Measurements from ENCODE around the gene VSTM2L. TPM values are rescaled to one million over a fixed set of nuclear protein-coding genes. Genes with fewer than 3 reads are reported as not detected.

VSTM2L gene
- total and polyA plus RNA-seq, 8 donors, result 1.1 to 10.1 (median 2.8) TPM

- no peak for TF ChIP-seq CTCF (IDR thresholded peaks at IDR 0.05)
Measured at GRCh38 chr20:37944456-37944981, 41.6 kb downstream of the VSTM2L start.

GRCh38 chr20:37945091-37945547, 42.2 kb downstream of the VSTM2L start:
- H3K36me3 ChIP-seq, result no peaks in the 10 kb centered on the region
- H3K4me1 ChIP-seq, result no peaks in the 10 kb centered on the region
- intact Hi-C loops (cut with DNase I), result no loop called here
- DNase-seq, result peak in 1 of 6 donors; percentile 21
- no peak for TF ChIP-seq CTCF (IDR thresholded peaks at IDR 0.05)
- H3K9me3 ChIP-seq, result no peaks in the 10 kb centered on the region
- no peaks in the 10 kb centered on the region for H3K27me3 ChIP-seq
- WGBS, 2 donors, result 20 to 22% methylated on average over 11 of the region's 11 CpGs
- FAIRE-seq, result no peak
- H3K4me3 ChIP-seq, result no peak overlapping the region
- H3K27ac ChIP-seq, result no peak overlapping the region
- ATAC-seq, result no peak

More at GRCh38 chr20:37944456-37944981, 41.6 kb downstream of the VSTM2L start:
- Histone ChIP-seq H3K9me3 (no peaks in the 10 kb centered on the region), H3K27ac (no peak overlapping the region), H3K4me3 (no peak overlapping the region), H3K36me3 (no peaks in the 10 kb centered on the region), H3K4me1 (no peaks in the 10 kb centered on the region), H3K27me3 (no peaks in the 10 kb centered on the region)
- 58 to 59% methylated on average over 9 to 11 of the region's 11 CpGs for WGBS, 2 donors
- DNase-seq, result peak in 1 of 6 donors; percentile 32
- FAIRE-seq, result no peak
- intact Hi-C loops (cut with DNase I), result no loop called here
- no peak for ATAC-seq

- H3K27ac ChIP-seq, result no peak overlapping the region
- no peaks in the 10 kb centered on the region for H3K9me3 ChIP-seq
- H3K4me3 ChIP-seq, result no peak overlapping the region
- no peaks in the 10 kb centered on the region for H3K27me3 ChIP-seq
- ATAC-seq (no peak), FAIRE-seq (no peak), DNase-seq (peak in 1 of 6 donors; percentile 15)
- WGBS, 2 donors, result 76 to 77% methylated on average over 5 of the region's 5 CpGs
- no peak for TF ChIP-seq CTCF (IDR thresholded peaks at IDR 0.05)
- intact Hi-C loops (cut with DNase I), result no loop called here
- H3K4me1 ChIP-seq, result no peaks in the 10 kb centered on the region
- H3K36me3 ChIP-seq, result no peaks in the 10 kb centered on the region
Measured at GRCh38 chr20:37946946-37947345, 44.0 kb downstream of the VSTM2L start.

DNA sequence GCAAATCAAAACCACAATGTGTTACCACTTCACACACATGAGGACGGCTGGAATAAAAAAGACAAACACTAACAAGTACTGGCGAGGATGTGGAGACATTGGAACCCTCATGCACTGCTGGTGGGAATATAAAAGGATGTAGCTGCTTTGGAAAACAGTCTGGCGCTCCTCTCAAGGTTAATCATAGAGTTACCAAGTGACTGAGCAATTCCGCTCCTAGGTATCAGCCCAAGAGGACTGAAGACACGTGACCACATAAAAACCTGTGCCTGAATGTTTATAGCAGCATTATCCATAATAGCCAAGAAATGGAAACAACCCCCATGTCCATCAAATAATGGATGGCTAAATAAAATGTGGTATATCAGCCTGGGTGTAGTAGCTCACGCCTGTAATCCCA, 45.0 kb downstream of the VSTM2L start:
- ATAC-seq (no peak), DNase-seq (no peak), FAIRE-seq (no peak)
- H3K9me3 ChIP-seq, result no peaks in the 10 kb centered on the region
- intact Hi-C loops (cut with DNase I), result no loop called here
- H3K4me3 ChIP-seq, result no peak overlapping the region
- TF ChIP-seq CTCF (IDR thresholded peaks at IDR 0.05), result no peak
- H3K27me3 ChIP-seq, result no peaks in the 10 kb centered on the region
- no peaks in the 10 kb centered on the region for H3K36me3 ChIP-seq
- H3K4me1 ChIP-seq, result no peaks in the 10 kb centered on the region
- H3K27ac ChIP-seq, result no peak overlapping the region
- 86 to 94% methylated on average over 6 of the region's 6 CpGs for WGBS, 2 donors

- Histone ChIP-seq H3K4me3 (no peak overlapping the region), H3K4me1 (no peaks in the 10 kb centered on the region), H3K27ac (no peak overlapping the region), H3K36me3 (no peaks in the 10 kb centered on the region), H3K27me3 (no peaks in the 10 kb centered on the region), H3K9me3 (no peaks in the 10 kb centered on the region)
- whole genome bisulfite sequencing, 2 donors, result 89 to 91% methylated on average over 11 of the region's 11 CpGs
- TF ChIP-seq CTCF (IDR thresholded peaks at IDR 0.05), result no peak
- FAIRE-seq (no peak), DNase-seq (no peak), ATAC-seq (no peak)
- intact Hi-C loops (cut with DNase I), result no loop called here
Measured at GRCh38 chr20:37948956-37949355, 46.0 kb downstream of the VSTM2L start.
